NB4 (cell line): ENCODE measurements around the gene PLEKHG4B.

Experiments
- MYC ChIP-seq: IDR thresholded peaks from 2 replicates; pipeline ENCODE4 v1.6.1; 2011; ENCODE audit warnings: low read depth, low read length
- POLR2A ChIP-seq: IDR thresholded peaks from 2 replicates; pipeline ENCODE4 v1.6.1; 2011; ENCODE audit warnings: mild to moderate bottlenecking; ENCODE audit not compliant: insufficient read length; ENCODE audit errors: extremely low read depth
- TF ChIP-seq, protein P1 (sequence below): IDR thresholded peaks from one replicate; pipeline ENCODE4 v1.5.1; 2012; ENCODE audit warnings: low read depth, low read length
- TF ChIP-seq, protein P2 (sequence below): IDR thresholded peaks from 2 replicates; pipeline ENCODE4 v1.6.1; 2011; ENCODE audit warnings: low read depth, low read length

DNA sequence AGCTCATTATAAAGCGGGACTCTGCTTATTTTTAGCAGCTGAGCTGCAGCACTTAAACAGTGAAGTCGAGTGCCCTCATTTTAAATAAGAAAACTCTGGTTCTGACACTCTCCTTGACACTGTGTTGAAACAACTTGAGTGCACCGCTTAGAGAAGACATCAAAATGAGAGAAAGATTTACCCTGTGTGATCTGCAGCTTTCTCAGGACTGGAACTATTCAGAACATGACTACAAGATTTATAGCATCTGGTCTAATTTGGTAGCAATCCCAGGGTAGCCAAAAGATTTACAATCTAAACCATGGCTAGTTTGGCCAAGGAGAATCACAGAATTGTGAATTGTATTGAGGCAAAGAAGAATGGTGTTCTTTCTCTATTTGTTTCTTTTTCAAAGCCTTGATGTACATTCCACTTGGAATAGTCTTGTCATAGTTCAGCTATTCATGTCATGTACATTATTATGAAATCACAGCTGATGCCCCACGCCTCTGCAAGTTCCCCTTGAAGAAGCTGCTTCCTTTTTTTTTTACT, 38.7 kb downstream of the PLEKHG4B start:
- TF ChIP-seq, protein P1, sequence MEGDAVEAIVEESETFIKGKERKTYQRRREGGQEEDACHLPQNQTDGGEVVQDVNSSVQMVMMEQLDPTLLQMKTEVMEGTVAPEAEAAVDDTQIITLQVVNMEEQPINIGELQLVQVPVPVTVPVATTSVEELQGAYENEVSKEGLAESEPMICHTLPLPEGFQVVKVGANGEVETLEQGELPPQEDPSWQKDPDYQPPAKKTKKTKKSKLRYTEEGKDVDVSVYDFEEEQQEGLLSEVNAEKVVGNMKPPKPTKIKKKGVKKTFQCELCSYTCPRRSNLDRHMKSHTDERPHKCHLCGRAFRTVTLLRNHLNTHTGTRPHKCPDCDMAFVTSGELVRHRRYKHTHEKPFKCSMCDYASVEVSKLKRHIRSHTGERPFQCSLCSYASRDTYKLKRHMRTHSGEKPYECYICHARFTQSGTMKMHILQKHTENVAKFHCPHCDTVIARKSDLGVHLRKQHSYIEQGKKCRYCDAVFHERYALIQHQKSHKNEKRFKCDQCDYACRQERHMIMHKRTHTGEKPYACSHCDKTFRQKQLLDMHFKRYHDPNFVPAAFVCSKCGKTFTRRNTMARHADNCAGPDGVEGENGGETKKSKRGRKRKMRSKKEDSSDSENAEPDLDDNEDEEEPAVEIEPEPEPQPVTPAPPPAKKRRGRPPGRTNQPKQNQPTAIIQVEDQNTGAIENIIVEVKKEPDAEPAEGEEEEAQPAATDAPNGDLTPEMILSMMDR, result no peak
- TF ChIP-seq MYC (no peak), POLR2A (no peak)
- TF ChIP-seq, protein P2, sequence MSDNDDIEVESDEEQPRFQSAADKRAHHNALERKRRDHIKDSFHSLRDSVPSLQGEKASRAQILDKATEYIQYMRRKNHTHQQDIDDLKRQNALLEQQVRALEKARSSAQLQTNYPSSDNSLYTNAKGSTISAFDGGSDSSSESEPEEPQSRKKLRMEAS, result no peak
